ENCODE data around the gene ZBTB20.

The ZBTB20 gene

GRCh38 chr3:115090712-115091111 lies 56.4 kb downstream of the ZBTB20 start:
- Histone ChIP-seq H3K9me3 (replicated peaks; ENCODE audit: insufficient read depth, low read length) (no peaks in the 10 kb centered on the region), H3F3A (ENCODE audit: insufficient read depth, low read length) (no peaks in the 10 kb centered on the region), H3K9ac (ENCODE audit: low read length) (no peak overlapping the region), H3K4me3 (ENCODE audit: low read length) (no peak overlapping the region), H2AFZ (ENCODE audit: low read length) (no peak overlapping the region), H3K4me1 (ENCODE audit: low read length) (no peaks in the 10 kb centered on the region), H3K36me3 (replicated peaks; ENCODE audit: insufficient read depth, low read length) (no peaks in the 10 kb centered on the region), H3K27me3 (replicated peaks; ENCODE audit: insufficient read depth, low read length) (no peaks in the 10 kb centered on the region), H3K4me2 (ENCODE audit: low read depth, low read length) (no peak overlapping the region), H4K20me1 (ENCODE audit: insufficient read depth, low read length) (no peaks in the 10 kb centered on the region), H3K79me2 (ENCODE audit: low read length) (no peaks in the 10 kb centered on the region), H3K9me2 (replicated peaks; ENCODE audit: insufficient read depth, low read length) (no peaks in the 10 kb centered on the region), H3K27ac (ENCODE audit: low read length) (no peak overlapping the region)
- no peak for DNase-seq
- TF ChIP-seq CTCF (IDR thresholded peaks at IDR 0.05; ENCODE audit: low read length) = no peak
- TF ChIP-seq EZH2phosphoT487 (IDR thresholded peaks at IDR 0.05; ENCODE audit: low read length) = no peak
- TF ChIP-seq EZH2 (optimal IDR thresholded peaks at IDR 0.05; ENCODE audit: low read depth, low read length) = no peak

GRCh38 chr3:115089481-115089880 lies 57.6 kb downstream of the ZBTB20 start:
- H3K4me1 ChIP-seq (ENCODE audit: low read length) = no peaks in the 10 kb centered on the region
- H3K4me3 ChIP-seq (ENCODE audit: low read length) = no peak overlapping the region
- no peaks in the 10 kb centered on the region for H3K36me3 ChIP-seq (replicated peaks; ENCODE audit: insufficient read depth, low read length)
- no peaks in the 10 kb centered on the region for H3K27me3 ChIP-seq (replicated peaks; ENCODE audit: insufficient read depth, low read length)
- H3K4me2 ChIP-seq (ENCODE audit: low read depth, low read length) = no peak overlapping the region
- H3K79me2 ChIP-seq (ENCODE audit: low read length) = no peaks in the 10 kb centered on the region
- no peak overlapping the region for H3K9ac ChIP-seq (ENCODE audit: low read length)
- no peak for TF ChIP-seq CTCF (IDR thresholded peaks at IDR 0.05; ENCODE audit: low read length)
- TF ChIP-seq EZH2 (optimal IDR thresholded peaks at IDR 0.05; ENCODE audit: low read depth, low read length) = no peak
- TF ChIP-seq EZH2phosphoT487 (IDR thresholded peaks at IDR 0.05; ENCODE audit: low read length) = no peak
- no peaks in the 10 kb centered on the region for H4K20me1 ChIP-seq (ENCODE audit: insufficient read depth, low read length)
- H3K27ac ChIP-seq (ENCODE audit: low read length) = no peak overlapping the region
- H3F3A ChIP-seq (ENCODE audit: insufficient read depth, low read length) = no peaks in the 10 kb centered on the region
- no peak overlapping the region for H2AFZ ChIP-seq (ENCODE audit: low read length)
- no peaks in the 10 kb centered on the region for H3K9me2 ChIP-seq (replicated peaks; ENCODE audit: insufficient read depth, low read length)
- H3K9me3 ChIP-seq (replicated peaks; ENCODE audit: insufficient read depth, low read length) = no peaks in the 10 kb centered on the region
- no peak for DNase-seq

GRCh38 chr3:115087512-115087911 lies 59.6 kb downstream of the ZBTB20 start:
- H3K27me3 ChIP-seq (replicated peaks; ENCODE audit: insufficient read depth, low read length) = no peaks in the 10 kb centered on the region
- no peaks in the 10 kb centered on the region for H3K36me3 ChIP-seq (replicated peaks; ENCODE audit: insufficient read depth, low read length)
- H3K4me1 ChIP-seq (ENCODE audit: low read length) = no peaks in the 10 kb centered on the region
- no peak overlapping the region for H3K27ac ChIP-seq (ENCODE audit: low read length)
- H3F3A ChIP-seq (ENCODE audit: insufficient read depth, low read length) = no peaks in the 10 kb centered on the region
- H3K9ac ChIP-seq (ENCODE audit: low read length) = no peak overlapping the region
- H2AFZ ChIP-seq (ENCODE audit: low read length) = no peak overlapping the region
- DNase-seq = no peak
- no peaks in the 10 kb centered on the region for H3K79me2 ChIP-seq (ENCODE audit: low read length)
- no peaks in the 10 kb centered on the region for H4K20me1 ChIP-seq (ENCODE audit: insufficient read depth, low read length)
- H3K9me2 ChIP-seq (replicated peaks; ENCODE audit: insufficient read depth, low read length) = no peaks in the 10 kb centered on the region
- TF ChIP-seq EZH2 (optimal IDR thresholded peaks at IDR 0.05; ENCODE audit: low read depth, low read length) = no peak
- TF ChIP-seq EZH2phosphoT487 (IDR thresholded peaks at IDR 0.05; ENCODE audit: low read length) = no peak
- no peak for TF ChIP-seq CTCF (IDR thresholded peaks at IDR 0.05; ENCODE audit: low read length)
- H3K9me3 ChIP-seq (replicated peaks; ENCODE audit: insufficient read depth, low read length) = no peaks in the 10 kb centered on the region
- no peak overlapping the region for H3K4me2 ChIP-seq (ENCODE audit: low read depth, low read length)
- no peak overlapping the region for H3K4me3 ChIP-seq (ENCODE audit: low read length)

Measured in MM.1S (cell line).